Loucy (cell line): ENCODE measurements around the gene PTPA.

Experiments
- H2AFZ ChIP-seq: fragments of 200-600 bp; sonication (generic); 2 replicates; pipeline ENCODE4 v1.6.0; 2016; ENCODE audit warnings: antibody characterized with exemption, mild to moderate bottlenecking, low read length, moderate library complexity
- H3F3A ChIP-seq: fragments of 200-600 bp; 2 replicates; pipeline ENCODE4 v1.6.0; 2016; ENCODE audit warnings: antibody characterized with exemption, low read depth, mild to moderate bottlenecking
- H3K27me3 ChIP-seq: fragments of 200-600 bp; sonication (generic); 2 replicates; pipeline ENCODE4 v1.6.1; 2014; ENCODE audit warnings: low read length, mild to moderate bottlenecking; ENCODE audit not compliant: insufficient read depth, poor library complexity, severe bottlenecking
- H3K36me3 ChIP-seq: fragments of 200-600 bp; sonication (generic); 2 replicates; pipeline ENCODE4 v1.6.1; 2016; ENCODE audit warnings: low read length; ENCODE audit not compliant: insufficient read depth
- H3K4me1 ChIP-seq: fragments of 200-600 bp; sonication (generic); 2 replicates; pipeline ENCODE4 v1.5.1; 2014; ENCODE audit warnings: low read length, mild to moderate bottlenecking; ENCODE audit not compliant: insufficient read depth, poor library complexity, severe bottlenecking
- H3K4me2 ChIP-seq: fragments of 200-600 bp; sonication (generic); 2 replicates; pipeline ENCODE4 v1.6.0; 2014; ENCODE audit warnings: antibody characterized with exemption, low read length, low read depth, mild to moderate bottlenecking; ENCODE audit not compliant: poor library complexity, severe bottlenecking
- H3K4me3 ChIP-seq: fragments of 200-600 bp; sonication (generic); 2 replicates; pipeline ENCODE4 v1.5.1; 2014; ENCODE audit warnings: low read length, mild to moderate bottlenecking, mixed read lengths; ENCODE audit not compliant: poor library complexity, severe bottlenecking
- H3K79me2 ChIP-seq: fragments of 200-600 bp; sonication (generic); 2 replicates; pipeline ENCODE4 v1.6.1; 2014; ENCODE audit warnings: low read length; ENCODE audit not compliant: insufficient read depth
- H3K9ac ChIP-seq: fragments of 200-600 bp; sonication (generic); 2 replicates; pipeline ENCODE4 v1.6.0; 2014; ENCODE audit warnings: mild to moderate bottlenecking, low read depth, low read length, moderate library complexity; ENCODE audit not compliant: poor library complexity, severe bottlenecking
- H3K9me2 ChIP-seq: fragments of 200-600 bp; sonication (generic); replicated peaks from 2 replicates; pipeline ENCODE4 v1.6.1; 2016; ENCODE audit warnings: low read depth, low read length, mixed read lengths
- H3K9me3 ChIP-seq: fragments of 200-600 bp; sonication (generic); 2 replicates; pipeline ENCODE4 v1.6.1; 2014; ENCODE audit warnings: mild to moderate bottlenecking, antibody characterized with exemption, low read length, low read depth; ENCODE audit not compliant: insufficient read depth
- H4K20me1 ChIP-seq: fragments of 200-600 bp; sonication (generic); 2 replicates; pipeline ENCODE4 v1.6.0; 2014; ENCODE audit warnings: antibody characterized with exemption, low read length, mild to moderate bottlenecking; ENCODE audit not compliant: insufficient read depth, poor library complexity, severe bottlenecking
- EZH2phosphoT487 ChIP-seq: fragments of 200-600 bp; IDR thresholded peaks from 2 replicates; pipeline ENCODE4 v1.6.1; 2018; ENCODE audit warnings: antibody characterized with exemption, mild to moderate bottlenecking, moderate library complexity, borderline replicate concordance
- TF ChIP-seq, protein P1 (sequence below): fragments of 200-600 bp; sonication (generic); conservative IDR thresholded peaks from 2 replicates; pipeline ENCODE4 v1.5.1; 2014; ENCODE audit warnings: mild to moderate bottlenecking, antibody characterized with exemption, low read length

Gene PTPA

DNA sequence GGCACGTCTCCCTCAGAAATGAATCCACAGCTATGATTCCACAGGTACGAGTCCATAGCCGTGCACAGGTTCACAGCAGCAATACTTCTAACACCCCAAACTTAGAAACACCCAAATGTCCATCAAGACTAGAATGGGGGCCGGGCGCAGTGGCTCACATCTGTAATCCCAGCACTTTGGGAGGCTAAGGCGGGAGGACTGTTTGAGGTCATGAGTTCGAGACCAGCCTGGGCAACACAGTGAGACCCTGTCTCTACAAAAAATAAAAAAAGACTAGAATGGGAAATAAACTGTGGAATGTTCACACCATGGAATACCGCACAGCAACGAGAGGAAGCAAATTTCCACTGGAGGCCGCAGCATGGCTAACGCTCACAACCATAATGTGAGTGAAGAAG is 34.6 kb upstream of the PTPA start:
- peaks cover 7% of the 10 kb centered on the region for H3K4me1 ChIP-seq
- peaks cover 2% of the 10 kb centered on the region for H4K20me1 ChIP-seq
- no peaks in the 10 kb centered on the region for H3K9me3 ChIP-seq
- H3K9ac ChIP-seq, result no peak overlapping the region
- H3K9me2 ChIP-seq, result no peaks in the 10 kb centered on the region
- H3K4me2 ChIP-seq, result no peak overlapping the region
- no peaks in the 10 kb centered on the region for H3K36me3 ChIP-seq
- TF ChIP-seq, protein P1, sequence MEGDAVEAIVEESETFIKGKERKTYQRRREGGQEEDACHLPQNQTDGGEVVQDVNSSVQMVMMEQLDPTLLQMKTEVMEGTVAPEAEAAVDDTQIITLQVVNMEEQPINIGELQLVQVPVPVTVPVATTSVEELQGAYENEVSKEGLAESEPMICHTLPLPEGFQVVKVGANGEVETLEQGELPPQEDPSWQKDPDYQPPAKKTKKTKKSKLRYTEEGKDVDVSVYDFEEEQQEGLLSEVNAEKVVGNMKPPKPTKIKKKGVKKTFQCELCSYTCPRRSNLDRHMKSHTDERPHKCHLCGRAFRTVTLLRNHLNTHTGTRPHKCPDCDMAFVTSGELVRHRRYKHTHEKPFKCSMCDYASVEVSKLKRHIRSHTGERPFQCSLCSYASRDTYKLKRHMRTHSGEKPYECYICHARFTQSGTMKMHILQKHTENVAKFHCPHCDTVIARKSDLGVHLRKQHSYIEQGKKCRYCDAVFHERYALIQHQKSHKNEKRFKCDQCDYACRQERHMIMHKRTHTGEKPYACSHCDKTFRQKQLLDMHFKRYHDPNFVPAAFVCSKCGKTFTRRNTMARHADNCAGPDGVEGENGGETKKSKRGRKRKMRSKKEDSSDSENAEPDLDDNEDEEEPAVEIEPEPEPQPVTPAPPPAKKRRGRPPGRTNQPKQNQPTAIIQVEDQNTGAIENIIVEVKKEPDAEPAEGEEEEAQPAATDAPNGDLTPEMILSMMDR, result no peak
- TF ChIP-seq EZH2phosphoT487, result no peak
- H3K27me3 ChIP-seq, result no peaks in the 10 kb centered on the region
- H3F3A ChIP-seq, result no peaks in the 10 kb centered on the region
- H2AFZ ChIP-seq, result no peak overlapping the region
- H3K4me3 ChIP-seq, result no peak overlapping the region
- peaks cover 10% of the 10 kb centered on the region for H3K79me2 ChIP-seq

DNA sequence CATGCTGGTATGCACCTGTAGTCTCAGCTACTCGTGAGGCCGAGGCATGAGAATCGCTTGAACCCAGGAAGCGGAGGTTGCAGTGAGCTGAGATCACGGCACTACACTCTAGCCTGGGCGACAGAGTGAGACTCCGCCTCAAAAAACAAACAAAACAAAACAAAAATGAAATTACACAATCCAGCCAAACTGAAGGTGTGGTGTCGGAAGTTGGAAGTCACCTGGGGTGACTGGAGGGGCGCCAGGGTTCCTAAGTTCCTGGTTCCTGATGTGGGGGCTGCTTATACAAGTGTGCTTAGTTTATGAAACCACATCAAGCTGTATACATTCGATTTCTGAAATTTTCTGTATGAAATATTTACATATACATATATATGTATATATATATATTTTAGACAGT is 34.0 kb upstream of the PTPA start:
- H2AFZ ChIP-seq, result no peak overlapping the region
- H3K36me3 ChIP-seq, result no peaks in the 10 kb centered on the region
- peaks cover 15% of the 10 kb centered on the region for H3K79me2 ChIP-seq
- H3K4me2 ChIP-seq, result no peak overlapping the region
- H3K9me2 ChIP-seq, result no peaks in the 10 kb centered on the region
- TF ChIP-seq EZH2phosphoT487, result no peak
- TF ChIP-seq, protein P1, result no peak
- no peak overlapping the region for H3K4me3 ChIP-seq
- peaks cover 7% of the 10 kb centered on the region for H4K20me1 ChIP-seq
- no peaks in the 10 kb centered on the region for H3K27me3 ChIP-seq
- H3F3A ChIP-seq, result no peaks in the 10 kb centered on the region
- H3K9ac ChIP-seq, result no peak overlapping the region
- H3K4me1 ChIP-seq, result peaks cover 5% of the 10 kb centered on the region
- H3K9me3 ChIP-seq, result no peaks in the 10 kb centered on the region

DNA sequence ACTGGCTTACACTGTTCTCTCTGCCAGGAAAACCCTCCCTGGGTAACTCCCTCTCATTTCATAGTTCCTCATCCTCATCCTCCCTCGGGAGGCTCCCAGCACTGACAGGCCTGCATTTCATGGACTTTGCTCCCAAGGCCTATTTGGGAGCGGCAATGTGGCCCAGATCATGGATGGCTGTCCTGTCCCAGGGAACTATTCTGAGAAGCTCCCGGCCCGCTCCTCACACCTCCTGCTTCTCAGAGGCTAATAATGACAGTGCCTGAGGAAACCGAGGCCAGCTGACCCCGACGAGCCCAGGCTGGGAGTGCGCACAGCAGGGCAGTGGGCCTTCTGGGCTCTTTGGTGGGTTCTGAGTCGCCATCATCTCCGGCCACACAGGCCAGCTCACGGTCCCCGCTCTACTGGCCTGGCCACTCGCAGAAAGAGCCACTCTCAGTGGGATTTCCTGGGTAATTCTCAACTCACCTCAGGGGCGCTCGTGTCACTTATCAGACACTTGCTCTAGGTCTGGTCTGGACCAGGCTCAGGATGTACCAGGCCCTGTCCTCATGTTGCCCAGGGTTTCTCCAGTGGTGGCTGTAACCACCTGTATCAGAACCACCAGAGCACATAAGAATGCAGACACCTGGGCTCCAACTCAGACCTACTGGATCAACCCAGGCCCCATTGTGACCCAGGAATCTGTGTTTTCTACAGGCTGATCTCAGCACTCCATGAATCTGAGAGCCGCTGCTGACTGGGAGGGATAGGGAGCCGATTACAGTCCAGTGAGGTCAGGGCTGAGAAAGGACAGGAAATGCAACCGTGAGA is 32.3 kb upstream of the PTPA start:
- Histone ChIP-seq H3K4me3 (no peak overlapping the region), H2AFZ (no peak overlapping the region), H3F3A (no peaks in the 10 kb centered on the region), H3K4me2 (no peak overlapping the region), H3K79me2 (peaks cover 31% of the 10 kb centered on the region), H3K9me2 (no peaks in the 10 kb centered on the region), H3K27me3 (no peaks in the 10 kb centered on the region), H4K20me1 (peaks cover 9% of the 10 kb centered on the region), H3K36me3 (no peaks in the 10 kb centered on the region), H3K9ac (no peak overlapping the region), H3K9me3 (no peaks in the 10 kb centered on the region), H3K4me1 (peaks cover 10% of the 10 kb centered on the region)
- no peak for TF ChIP-seq EZH2phosphoT487

DNA sequence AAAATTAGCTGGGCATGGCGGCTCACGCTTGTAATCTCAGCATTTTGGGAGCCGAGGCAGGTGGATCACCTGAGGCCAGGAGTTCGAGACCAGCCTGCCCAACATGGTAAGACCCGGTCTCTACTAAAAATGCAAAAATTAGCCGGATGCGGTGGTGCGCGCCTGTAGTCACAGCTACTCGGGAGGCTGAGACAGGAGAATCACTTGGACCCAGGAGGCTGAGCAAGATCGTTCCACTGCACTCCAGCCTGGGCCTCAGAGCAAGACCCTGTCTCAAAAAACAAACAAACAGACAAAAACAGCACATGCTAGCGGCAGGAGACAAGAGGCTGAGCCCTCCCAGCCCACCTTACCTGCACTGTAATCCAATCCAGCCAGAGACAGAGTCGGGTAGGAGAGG is 31.4 kb upstream of the PTPA start:
- H2AFZ ChIP-seq, result no peak overlapping the region
- H3K4me1 ChIP-seq, result peaks cover 10% of the 10 kb centered on the region
- H3K79me2 ChIP-seq, result peaks cover 35% of the 10 kb centered on the region
- no peaks in the 10 kb centered on the region for H3K36me3 ChIP-seq
- H3K9me3 ChIP-seq, result no peaks in the 10 kb centered on the region
- peak overlapping the region; percentile 77 for H3K4me3 ChIP-seq
- no peaks in the 10 kb centered on the region for H3K27me3 ChIP-seq
- H3F3A ChIP-seq, result no peaks in the 10 kb centered on the region
- H3K9me2 ChIP-seq, result no peaks in the 10 kb centered on the region
- H3K9ac ChIP-seq, result peak overlapping the region; percentile 54
- peaks cover 9% of the 10 kb centered on the region for H4K20me1 ChIP-seq
- TF ChIP-seq, protein P1, result no peak
- no peak for TF ChIP-seq EZH2phosphoT487
- H3K4me2 ChIP-seq, result peak overlapping the region; percentile 70
